Thoracic aorta (tissue), 2 donors: ENCODE results near the gene AJM1. TPM values are rescaled to one million over a fixed set of nuclear protein-coding genes. Genes with fewer than 3 reads are reported as not detected.
"Not testable (repeated sequence)": the region's sequence is repeated elsewhere in the genome, so short reads cannot be mapped to it uniquely, and the experiment has no call there.

Experiments
- ATAC-seq: fragments of 150-250 bp; one replicate; pipeline ENCODE4 v1.8.0; 2017; ENCODE audit warnings: low read depth; ENCODE audit not compliant: insufficient number of reproducible peaks, low FRiP score
- DNase-seq: peaks from one replicate; pipeline ENCODE4 v3.0.0-alpha.2; 2020; ENCODE audit warnings: low spot score
- H3K27ac ChIP-seq, 2 donors: fragments of 200-600 bp; sonication (generic); 1 replicate in 1 of 2; 2 replicates in 1 of 2; pipeline ENCODE4 v1.5.1; 2016; ENCODE audit warnings: mild to moderate bottlenecking in 2 of 2, moderate library complexity in 2 of 2
- H3K27me3 ChIP-seq: fragments of 200-600 bp; sonication (generic); replicated peaks from 2 replicates; pipeline ENCODE4 v1.6.0; 2016; ENCODE audit warnings: mild to moderate bottlenecking; ENCODE audit not compliant: insufficient read depth
- H3K36me3 ChIP-seq: fragments of 200-600 bp; sonication (generic); one replicate; pipeline ENCODE4 v1.5.1; 2016
- H3K4me1 ChIP-seq, 2 donors: fragments of 200-600 bp; sonication (generic); 1 replicate in 1 of 2; 2 replicates in 1 of 2; pipeline versions ENCODE4 v1.5.1 to v1.6.0; 2016; ENCODE audit warnings: low read depth in 2 of 2, mild to moderate bottlenecking in 1 of 2; ENCODE audit not compliant: control insufficient read depth in 1 of 2
- H3K4me3 ChIP-seq: fragments of 200-600 bp; sonication (generic); 2 replicates; pipeline ENCODE4 v1.5.1; 2016; ENCODE audit warnings: mild to moderate bottlenecking
- H3K9me3 ChIP-seq: fragments of 200-600 bp; sonication (generic); 2 replicates; pipeline ENCODE4 v1.5.1; 2016
- CTCF ChIP-seq: fragments of 200-600 bp; sonication (generic); IDR thresholded peaks from one replicate; pipeline ENCODE4 v1.5.1; 2019; ENCODE audit warnings: antibody characterized with exemption
- total RNA-seq, 2 donors: library from RNA; depleted of rRNA; stranded (reverse); fragments of >200 nt; gene quantifications; one replicate each; pipeline versions ENCODE4 v1.1.0 to v1.2.3, GENCODE V29; 2016

Gene AJM1
- total RNA-seq, 2 donors from 2014 or later: 7.3 to 9.2 TPM

GRCh38 chr9:136802321-136802720 is 40.0 kb upstream of the AJM1 start:
- Histone ChIP-seq H3K27me3 (peaks cover 7% of the 10 kb centered on the region), H3K36me3 (no peaks in the 10 kb centered on the region)
- DNase-seq: no peak

DNA sequence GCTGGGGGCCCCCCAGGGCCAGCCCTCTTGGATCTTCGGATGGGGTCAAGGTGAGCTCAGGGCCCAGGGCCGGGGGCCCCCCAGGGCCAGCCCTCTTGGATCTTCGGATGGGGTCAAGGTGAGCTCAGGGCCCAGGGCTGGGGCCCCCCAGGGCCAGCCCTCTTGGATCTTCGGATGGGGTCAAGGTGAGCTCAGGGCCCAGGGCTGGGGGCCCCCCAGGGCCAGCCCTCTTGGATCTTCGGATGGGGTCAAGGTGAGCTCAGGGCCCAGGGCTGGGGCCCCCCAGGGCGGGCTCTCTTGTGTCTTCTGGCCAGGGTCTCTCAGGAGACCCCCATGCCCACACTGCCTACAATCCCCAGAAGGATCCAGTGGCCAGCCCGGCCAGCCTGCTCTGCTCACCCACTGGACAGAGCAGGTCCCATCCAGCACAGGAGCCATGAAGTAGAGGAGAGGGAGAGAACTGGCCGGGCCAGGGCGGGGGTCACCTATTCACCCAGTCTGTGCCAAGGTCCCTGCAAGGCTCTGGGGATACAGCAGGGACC is 39.2 kb upstream of the AJM1 start:
- not testable (repeated sequence) for ATAC-seq

More at GRCh38 chr9:136802321-136802720, 40.0 kb upstream of the AJM1 start:
- H3K4me1 ChIP-seq: peaks cover 22 to 27% of the 10 kb centered on the region in 2 donors
- ATAC-seq: no peak
- H3K9me3 ChIP-seq: no peaks in the 10 kb centered on the region
- no peak overlapping the region for H3K27ac ChIP-seq
- TF ChIP-seq CTCF: no peak
- H3K4me3 ChIP-seq: no peak overlapping the region

DNA sequence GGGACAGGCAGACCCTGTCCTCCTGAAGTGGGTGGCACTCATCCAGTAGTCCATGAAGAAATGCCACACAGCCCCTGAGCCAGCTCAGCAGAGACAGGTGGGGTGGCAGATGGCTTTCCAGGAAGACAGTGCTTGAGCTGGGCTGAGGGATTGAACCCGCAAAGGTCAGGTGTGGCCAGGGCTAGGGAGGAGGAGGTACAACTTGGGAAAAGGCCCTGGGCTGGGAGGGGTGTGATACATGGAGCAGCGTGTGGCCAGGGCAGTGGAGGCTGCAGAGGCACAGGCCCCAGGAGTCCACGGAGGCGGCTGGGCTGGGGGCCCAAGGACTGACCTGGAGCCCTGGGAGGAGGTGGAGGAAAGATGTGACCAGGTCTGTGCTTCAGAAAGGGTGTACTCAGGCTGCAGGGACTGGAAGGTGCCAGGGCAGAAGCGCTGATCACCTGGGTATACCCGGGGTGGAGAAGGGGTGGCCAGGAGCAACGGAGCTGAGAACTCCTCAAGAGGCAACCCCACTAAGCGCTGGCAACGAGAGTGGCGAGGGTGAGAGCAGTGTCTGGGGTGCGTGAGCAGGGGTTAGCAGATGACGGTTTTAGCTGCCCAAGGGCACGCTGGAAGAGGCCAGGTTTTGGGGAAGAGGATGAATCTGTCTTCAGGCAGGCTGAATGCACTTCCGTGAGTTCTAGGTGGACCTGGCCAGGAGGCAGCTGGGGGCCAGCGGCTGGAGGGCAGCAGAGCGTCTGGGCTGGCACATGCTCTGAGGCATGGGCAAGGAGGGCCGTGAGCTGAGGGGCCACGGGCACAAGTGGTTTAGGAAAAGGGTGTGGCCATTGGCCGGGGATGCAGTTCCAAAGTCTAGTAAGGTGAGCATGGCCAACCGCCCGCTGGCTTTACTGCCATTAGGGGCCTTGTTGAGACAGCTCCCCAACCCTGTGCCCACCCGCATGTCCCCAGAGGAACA is 38.4 kb upstream of the AJM1 start:
- ATAC-seq: no peak
- DNase-seq: no peak
- H3K4me3 ChIP-seq: no peak overlapping the region
- peaks cover 7% of the 10 kb centered on the region for H3K27me3 ChIP-seq
- TF ChIP-seq CTCF: no peak
- no peaks in the 10 kb centered on the region for H3K9me3 ChIP-seq
- H3K27ac ChIP-seq: no peak overlapping the region
- H3K36me3 ChIP-seq: no peaks in the 10 kb centered on the region
- peaks cover 24 to 31% of the 10 kb centered on the region in 2 donors for H3K4me1 ChIP-seq

More for the DNA sequence above, 39.2 kb upstream of the AJM1 start:
- not testable (repeated sequence) for H3K27me3 ChIP-seq, H3K4me3 ChIP-seq, DNase-seq, H3K27ac ChIP-seq, H3K36me3 ChIP-seq, H3K9me3 ChIP-seq
- H3K4me1 ChIP-seq: peaks cover 22 to 28% of the 10 kb centered on the region in 2 donors

DNA sequence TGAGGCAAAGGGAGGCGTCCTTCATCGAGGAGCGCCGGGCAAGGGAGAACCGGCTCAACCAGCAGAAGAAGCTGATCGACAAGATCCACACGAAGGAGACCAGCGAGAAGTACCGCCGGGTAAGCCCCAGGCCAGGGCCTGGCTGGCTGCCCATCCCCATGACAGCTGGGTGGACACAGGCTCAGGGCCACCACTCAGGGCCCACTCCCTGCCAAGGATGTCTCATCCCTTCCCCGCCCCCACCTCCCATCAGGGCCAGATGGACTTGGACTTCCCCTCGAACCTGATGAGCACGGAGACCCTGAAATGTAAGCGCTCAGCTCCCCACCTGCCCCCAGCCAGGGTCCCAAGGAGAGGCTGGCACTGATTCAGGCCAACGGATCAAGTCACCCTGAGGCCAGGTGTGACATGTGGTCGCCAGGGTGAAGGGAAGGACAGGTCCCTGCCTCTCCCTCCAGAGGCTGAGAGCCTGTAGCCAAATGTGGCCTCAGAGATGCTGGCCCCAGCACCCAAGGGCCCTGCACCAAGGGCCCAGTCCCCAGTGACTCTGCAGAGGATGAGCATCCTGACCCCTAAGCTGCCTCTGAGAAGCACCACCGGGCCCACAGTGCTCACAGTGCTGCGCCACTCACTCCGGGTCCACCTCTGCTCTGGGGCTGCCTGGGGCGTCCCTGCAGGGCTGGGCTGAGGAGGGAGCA is 37.6 kb upstream of the AJM1 start:
- Histone ChIP-seq H3K36me3 (no peaks in the 10 kb centered on the region), H3K27ac (no peak overlapping the region), H3K9me3 (no peaks in the 10 kb centered on the region), H3K4me3 (no peak overlapping the region), H3K4me1 (peaks cover 28 to 35% of the 10 kb centered on the region in 2 donors), H3K27me3 (peaks cover 7% of the 10 kb centered on the region)
- TF ChIP-seq CTCF: no peak
- ATAC-seq (no peak), DNase-seq (no peak)

DNA sequence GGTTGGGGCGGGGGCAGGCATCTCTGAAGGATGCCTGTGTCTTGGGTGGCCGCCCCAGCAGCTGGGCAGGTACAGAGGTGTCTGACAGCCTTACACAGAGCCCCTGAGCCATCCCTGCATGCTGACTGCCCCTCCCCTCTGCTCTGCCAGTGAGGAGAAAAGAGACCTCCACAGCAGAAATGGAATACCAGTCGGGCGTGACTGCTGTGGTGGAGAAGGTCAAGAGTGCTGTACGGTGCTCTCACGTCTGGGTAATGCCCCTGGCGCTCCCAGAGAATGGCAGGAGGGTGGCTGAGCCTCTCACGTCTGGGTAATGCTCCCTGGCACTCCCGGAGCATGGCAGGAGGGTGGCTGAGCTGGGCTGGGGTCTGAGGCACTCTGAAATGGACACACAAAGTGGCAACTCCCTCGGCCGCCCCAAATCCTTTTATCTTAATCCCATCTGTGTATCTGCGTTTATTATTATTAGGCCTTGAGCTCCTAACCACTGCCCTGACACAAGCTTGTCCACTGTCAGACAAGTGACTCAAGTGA is 37.0 kb upstream of the AJM1 start:
- peaks cover 30 to 36% of the 10 kb centered on the region in 2 donors for H3K4me1 ChIP-seq
- no peak overlapping the region for H3K4me3 ChIP-seq
- H3K36me3 ChIP-seq: no peaks in the 10 kb centered on the region
- H3K27me3 ChIP-seq: peaks cover 7% of the 10 kb centered on the region
- ATAC-seq (no peak), DNase-seq (no peak)
- no peak overlapping the region for H3K27ac ChIP-seq
- TF ChIP-seq CTCF: no peak
- H3K9me3 ChIP-seq: no peaks in the 10 kb centered on the region
